ENCODE results near the gene COPS3. TPM values are rescaled to one million over a fixed set of nuclear protein-coding genes. Genes with fewer than 3 reads are reported as not detected.

Gene COPS3
- total and polyA plus RNA-seq, 2 experiments from 2014 or later = 108 to 121 TPM

- H3K4me1 Mint-ChIP-seq = no peaks in the 10 kb centered on the region
- no peaks in the 10 kb centered on the region for H3K9me3 Mint-ChIP-seq
- ATAC-seq (no peak), DNase-seq (ENCODE audit: low spot score) (no peak)
- Histone ChIP-seq H3K4me2 (no peak overlapping the region), H2AFZ (no peak overlapping the region), H3K4me1 (ENCODE audit: insufficient read depth) (no peaks in the 10 kb centered on the region), H3K4me3 (no peak overlapping the region), H3K36me3 (ENCODE audit: insufficient read depth) (no peaks in the 10 kb centered on the region), H3F3A (replicated peaks; ENCODE audit: low read depth) (no peaks in the 10 kb centered on the region), H3K27ac (ENCODE audit: low read depth) (no peak overlapping the region), H3K27me3 (ENCODE audit: insufficient read depth) (no peaks in the 10 kb centered on the region), H3K79me2 (replicated peaks; ENCODE audit: insufficient read depth) (no peaks in the 10 kb centered on the region), H3K9me2 (ENCODE audit: insufficient read depth) (no peaks in the 10 kb centered on the region), H4K20me1 (replicated peaks; ENCODE audit: insufficient read depth) (no peaks in the 10 kb centered on the region)
- no peak overlapping the region for H3K4me3 Mint-ChIP-seq
- H3K36me3 Mint-ChIP-seq (ENCODE audit: low read depth) = no peaks in the 10 kb centered on the region; the same call in 2 of the 3 replicates
- H3K27ac Mint-ChIP-seq = no peak overlapping the region
- peaks cover 2% of the 10 kb centered on the region for H3K27me3 Mint-ChIP-seq (ENCODE audit: insufficient read depth, low read depth, poor library complexity)
- TF ChIP-seq CREB1 (CRISPR knock-in tag; IDR thresholded peaks at IDR 0.05; ENCODE audit: low read depth) (no peak), ZNF331 (CRISPR knock-in tag; IDR thresholded peaks at IDR 0.05; ENCODE audit: low read depth) (no peak), STAT1 (IDR thresholded peaks at IDR 0.05; ENCODE audit: unreplicated experiment) (no peak)
- TF ChIP-seq, protein P1, sequence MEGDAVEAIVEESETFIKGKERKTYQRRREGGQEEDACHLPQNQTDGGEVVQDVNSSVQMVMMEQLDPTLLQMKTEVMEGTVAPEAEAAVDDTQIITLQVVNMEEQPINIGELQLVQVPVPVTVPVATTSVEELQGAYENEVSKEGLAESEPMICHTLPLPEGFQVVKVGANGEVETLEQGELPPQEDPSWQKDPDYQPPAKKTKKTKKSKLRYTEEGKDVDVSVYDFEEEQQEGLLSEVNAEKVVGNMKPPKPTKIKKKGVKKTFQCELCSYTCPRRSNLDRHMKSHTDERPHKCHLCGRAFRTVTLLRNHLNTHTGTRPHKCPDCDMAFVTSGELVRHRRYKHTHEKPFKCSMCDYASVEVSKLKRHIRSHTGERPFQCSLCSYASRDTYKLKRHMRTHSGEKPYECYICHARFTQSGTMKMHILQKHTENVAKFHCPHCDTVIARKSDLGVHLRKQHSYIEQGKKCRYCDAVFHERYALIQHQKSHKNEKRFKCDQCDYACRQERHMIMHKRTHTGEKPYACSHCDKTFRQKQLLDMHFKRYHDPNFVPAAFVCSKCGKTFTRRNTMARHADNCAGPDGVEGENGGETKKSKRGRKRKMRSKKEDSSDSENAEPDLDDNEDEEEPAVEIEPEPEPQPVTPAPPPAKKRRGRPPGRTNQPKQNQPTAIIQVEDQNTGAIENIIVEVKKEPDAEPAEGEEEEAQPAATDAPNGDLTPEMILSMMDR (conservative IDR thresholded peaks at IDR 0.05; ENCODE audit: low read depth in 2 of 2) = no peak
Observed at GRCh38 chr17:17320911-17321220, 39.8 kb upstream of the COPS3 start.

DNA sequence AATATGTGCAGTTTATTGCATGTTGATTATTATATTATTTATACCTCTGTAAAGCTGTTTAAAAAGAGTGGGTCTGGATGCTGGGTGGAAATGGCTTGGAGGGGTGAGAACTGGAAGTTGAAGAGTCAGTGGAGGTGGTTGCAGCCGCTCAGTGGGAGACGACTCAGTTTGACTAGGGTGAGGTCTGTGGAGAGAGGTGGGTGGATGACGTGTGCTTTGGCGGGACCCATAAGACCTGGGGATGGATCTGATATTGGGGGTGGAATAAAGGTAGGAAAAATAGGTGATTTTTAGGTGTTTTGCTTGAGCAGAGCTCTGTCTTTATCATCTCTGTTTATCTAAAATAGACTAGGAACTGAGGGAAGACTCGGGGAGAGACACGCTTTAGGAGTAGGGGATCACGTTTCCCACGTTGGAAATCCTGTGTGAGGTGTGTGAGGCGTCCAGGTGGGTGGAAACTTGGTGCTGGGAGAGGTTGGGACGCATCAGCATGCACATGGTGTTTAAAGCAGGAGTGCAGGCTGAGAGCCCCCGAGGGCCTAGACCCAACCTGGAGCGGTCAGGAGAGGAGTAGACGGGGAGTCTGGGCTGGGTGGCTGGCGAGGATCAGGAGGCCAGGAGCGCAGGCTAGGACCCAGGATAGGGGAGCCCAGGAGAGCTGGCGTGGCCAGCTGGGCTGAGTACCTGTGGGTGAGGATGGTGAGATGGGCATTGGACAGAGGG, 39.3 kb upstream of the COPS3 start:
- H2AFZ ChIP-seq = no peak overlapping the region
- H3K4me2 ChIP-seq = no peak overlapping the region
- H3K9me3 Mint-ChIP-seq = no peaks in the 10 kb centered on the region
- no peak overlapping the region for H3K27ac Mint-ChIP-seq
- no peak overlapping the region for H3K27ac ChIP-seq (ENCODE audit: low read depth)
- no peaks in the 10 kb centered on the region for H3F3A ChIP-seq (replicated peaks; ENCODE audit: low read depth)
- H3K36me3 ChIP-seq (ENCODE audit: insufficient read depth) = no peaks in the 10 kb centered on the region
- peaks cover 2% of the 10 kb centered on the region for H3K27me3 Mint-ChIP-seq (ENCODE audit: insufficient read depth, low read depth, poor library complexity)
- no peak overlapping the region for H3K4me3 Mint-ChIP-seq
- H3K9me2 ChIP-seq (ENCODE audit: insufficient read depth) = no peaks in the 10 kb centered on the region
- ATAC-seq (no peak), DNase-seq (ENCODE audit: low spot score) (no peak)
- H3K27me3 ChIP-seq (ENCODE audit: insufficient read depth) = no peaks in the 10 kb centered on the region
- H3K79me2 ChIP-seq (replicated peaks; ENCODE audit: insufficient read depth) = no peaks in the 10 kb centered on the region
- H4K20me1 ChIP-seq (replicated peaks; ENCODE audit: insufficient read depth) = no peaks in the 10 kb centered on the region
- H3K4me1 ChIP-seq (ENCODE audit: insufficient read depth) = no peaks in the 10 kb centered on the region
- peaks cover under 1% of the 10 kb centered on the region; the same call in 2 of the 3 replicates for H3K4me1 Mint-ChIP-seq
- peaks cover 1% of the 10 kb centered on the region; the same call in 2 of the 3 replicates for H3K36me3 Mint-ChIP-seq (ENCODE audit: low read depth)
- no peak overlapping the region for H3K4me3 ChIP-seq
- TF ChIP-seq REST (IDR thresholded peaks at IDR 0.05; ENCODE audit: unreplicated experiment) = no peak
- TF ChIP-seq CREB1 (CRISPR knock-in tag; IDR thresholded peaks at IDR 0.05; ENCODE audit: low read depth) = no peak
- TF ChIP-seq JUNB (IDR thresholded peaks at IDR 0.05; ENCODE audit: unreplicated experiment) = no peak
- TF ChIP-seq ZNF331 (CRISPR knock-in tag; IDR thresholded peaks at IDR 0.05; ENCODE audit: low read depth) = no peak
- TF ChIP-seq, protein P2, sequence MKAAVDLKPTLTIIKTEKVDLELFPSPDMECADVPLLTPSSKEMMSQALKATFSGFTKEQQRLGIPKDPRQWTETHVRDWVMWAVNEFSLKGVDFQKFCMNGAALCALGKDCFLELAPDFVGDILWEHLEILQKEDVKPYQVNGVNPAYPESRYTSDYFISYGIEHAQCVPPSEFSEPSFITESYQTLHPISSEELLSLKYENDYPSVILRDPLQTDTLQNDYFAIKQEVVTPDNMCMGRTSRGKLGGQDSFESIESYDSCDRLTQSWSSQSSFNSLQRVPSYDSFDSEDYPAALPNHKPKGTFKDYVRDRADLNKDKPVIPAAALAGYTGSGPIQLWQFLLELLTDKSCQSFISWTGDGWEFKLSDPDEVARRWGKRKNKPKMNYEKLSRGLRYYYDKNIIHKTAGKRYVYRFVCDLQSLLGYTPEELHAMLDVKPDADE (IDR thresholded peaks at IDR 0.05) = no peak
- no peak for TF ChIP-seq ZNF462 (CRISPR knock-in tag; IDR thresholded peaks at IDR 0.05)
